ENCODE data around the gene ADAD2.

The ADAD2 gene

GRCh38 chr16:84232969-84233368 is 42.0 kb downstream of the ADAD2 start:
- Mint-ChIP-seq H3K27ac (no peak overlapping the region), H3K4me3 (no peak overlapping the region), H3K4me1 (no peaks in the 10 kb centered on the region), H3K27me3 (peaks cover 13% of the 10 kb centered on the region), H3K9me3 (no peaks in the 10 kb centered on the region), H3K36me3 (no peaks in the 10 kb centered on the region)
- DNase-seq (ENCODE audit: low spot score in 2 of 2) (no peak), ATAC-seq (ENCODE audit: low read depth) (no peak)

GRCh38 chr16:84233748-84234147 is 42.8 kb downstream of the ADAD2 start:
- DNase-seq (ENCODE audit: low spot score in 2 of 2) (no peak), ATAC-seq (ENCODE audit: low read depth) (no peak)
- H3K9me3 Mint-ChIP-seq = no peaks in the 10 kb centered on the region
- no peaks in the 10 kb centered on the region for H3K36me3 Mint-ChIP-seq
- H3K27me3 Mint-ChIP-seq = peaks cover 13% of the 10 kb centered on the region
- H3K27ac Mint-ChIP-seq = no peak overlapping the region
- no peak overlapping the region for H3K4me3 Mint-ChIP-seq
- H3K4me1 Mint-ChIP-seq = no peaks in the 10 kb centered on the region

- Mint-ChIP-seq H3K27me3 (peaks cover 16% of the 10 kb centered on the region), H3K4me3 (no peak overlapping the region), H3K36me3 (no peaks in the 10 kb centered on the region), H3K27ac (no peak overlapping the region), H3K9me3 (no peaks in the 10 kb centered on the region), H3K4me1 (no peaks in the 10 kb centered on the region)
- DNase-seq (ENCODE audit: low spot score in 2 of 2) (no peak), ATAC-seq (ENCODE audit: low read depth) (no peak)
Observed at GRCh38 chr16:84234321-84235241, 43.6 kb downstream of the ADAD2 start.

GRCh38 chr16:84236671-84237070 is 45.7 kb downstream of the ADAD2 start:
- Mint-ChIP-seq H3K9me3 (no peaks in the 10 kb centered on the region), H3K4me1 (no peaks in the 10 kb centered on the region), H3K27ac (no peak overlapping the region), H3K4me3 (no peak overlapping the region), H3K36me3 (no peaks in the 10 kb centered on the region), H3K27me3 (peaks cover 16% of the 10 kb centered on the region)
- no peak for DNase-seq (ENCODE audit: low spot score in 2 of 2)
- no peak for ATAC-seq (ENCODE audit: low read depth)

GRCh38 chr16:84237994-84238750 is 47.2 kb downstream of the ADAD2 start:
- Mint-ChIP-seq H3K9me3 (no peaks in the 10 kb centered on the region), H3K4me3 (no peak overlapping the region), H3K27ac (no peak overlapping the region), H3K36me3 (no peaks in the 10 kb centered on the region), H3K4me1 (no peaks in the 10 kb centered on the region), H3K27me3 (peaks cover 12% of the 10 kb centered on the region)
- ATAC-seq (ENCODE audit: low read depth) = no peak
- DNase-seq (ENCODE audit: low spot score in 2 of 2) = no peak

GRCh38 chr16:84239141-84239769 is 48.3 kb downstream of the ADAD2 start:
- Mint-ChIP-seq H3K27me3 (peaks cover 14% of the 10 kb centered on the region), H3K4me1 (no peaks in the 10 kb centered on the region), H3K4me3 (no peak overlapping the region), H3K9me3 (peaks cover 2% of the 10 kb centered on the region), H3K27ac (no peak overlapping the region), H3K36me3 (no peaks in the 10 kb centered on the region)
- DNase-seq (ENCODE audit: low spot score in 2 of 2) (no peak), ATAC-seq (ENCODE audit: low read depth) (no peak)

- ATAC-seq (ENCODE audit: low read depth) (no peak), DNase-seq (ENCODE audit: low spot score in 2 of 2) (no peak)
- Mint-ChIP-seq H3K9me3 (peaks cover 4% of the 10 kb centered on the region), H3K36me3 (no peaks in the 10 kb centered on the region), H3K4me1 (no peaks in the 10 kb centered on the region), H3K4me3 (no peak within 1 kb of the TSS), H3K27ac (no peak within 1 kb of the TSS), H3K27me3 (peaks cover 17% of the 10 kb centered on the region)
Observed at GRCh38 chr16:84239909-84240308, 49.0 kb downstream of the ADAD2 start, which contains the start of gene KCNG4. TSS of gene KCNG4 (minus strand) at chr16:84240012. CDS start at chr16:84237485, 2,527 bp downstream.

- Mint-ChIP-seq H3K9me3 (peaks cover 4% of the 10 kb centered on the region), H3K27ac (no peak overlapping the region), H3K4me3 (no peak overlapping the region), H3K36me3 (no peaks in the 10 kb centered on the region), H3K4me1 (no peaks in the 10 kb centered on the region), H3K27me3 (peaks cover 17% of the 10 kb centered on the region)
- DNase-seq (ENCODE audit: low spot score in 2 of 2) = no peak
- ATAC-seq (ENCODE audit: low read depth) = no peak
Observed at GRCh38 chr16:84240455-84240854, 49.5 kb downstream of the ADAD2 start.

- H3K27ac Mint-ChIP-seq = no peak overlapping the region
- no peak for DNase-seq (ENCODE audit: low spot score in 2 of 2)
- peaks cover 20% of the 10 kb centered on the region for H3K27me3 Mint-ChIP-seq
- no peaks in the 10 kb centered on the region for H3K4me1 Mint-ChIP-seq
- H3K36me3 Mint-ChIP-seq = no peaks in the 10 kb centered on the region
- peaks cover 4% of the 10 kb centered on the region for H3K9me3 Mint-ChIP-seq
- H3K4me3 Mint-ChIP-seq = no peak overlapping the region
- ATAC-seq (ENCODE audit: low read depth) = no peak
Observed at GRCh38 chr16:84241778-84242177, 50.8 kb downstream of the ADAD2 start.

GRCh38 chr16:84242839-84243238 is 51.9 kb downstream of the ADAD2 start:
- ATAC-seq (ENCODE audit: low read depth) (no peak), DNase-seq (ENCODE audit: low spot score in 2 of 2) (no peak)
- Mint-ChIP-seq H3K4me3 (no peak overlapping the region), H3K27me3 (peaks cover 17% of the 10 kb centered on the region), H3K27ac (no peak overlapping the region), H3K36me3 (no peaks in the 10 kb centered on the region), H3K4me1 (no peaks in the 10 kb centered on the region), H3K9me3 (peaks cover 4% of the 10 kb centered on the region)

- H3K27me3 Mint-ChIP-seq = peaks cover 21% of the 10 kb centered on the region
- DNase-seq (ENCODE audit: low spot score in 2 of 2) = no peak
Observed at GRCh38 chr16:84243732-84244131, 52.8 kb downstream of the ADAD2 start.

GRCh38 chr16:84244728-84245127 is 53.8 kb downstream of the ADAD2 start:
- H3K27me3 Mint-ChIP-seq = peaks cover 17% of the 10 kb centered on the region
- ATAC-seq (ENCODE audit: low read depth) (no peak), DNase-seq (ENCODE audit: low spot score in 2 of 2) (no peak)
- no peak overlapping the region for H3K27ac Mint-ChIP-seq
- H3K9me3 Mint-ChIP-seq = peaks cover 4% of the 10 kb centered on the region
- H3K4me3 Mint-ChIP-seq = no peak overlapping the region
- no peaks in the 10 kb centered on the region for H3K36me3 Mint-ChIP-seq
- H3K4me1 Mint-ChIP-seq = no peaks in the 10 kb centered on the region

More at GRCh38 chr16:84243732-84244131, 52.8 kb downstream of the ADAD2 start:
- peaks cover 4% of the 10 kb centered on the region for H3K9me3 Mint-ChIP-seq
- no peak for ATAC-seq (ENCODE audit: low read depth)
- no peak overlapping the region for H3K4me3 Mint-ChIP-seq
- no peaks in the 10 kb centered on the region for H3K36me3 Mint-ChIP-seq
- H3K4me1 Mint-ChIP-seq = no peaks in the 10 kb centered on the region
- H3K27ac Mint-ChIP-seq = no peak overlapping the region

GRCh38 chr16:84245956-84246678 is 55.2 kb downstream of the ADAD2 start:
- Mint-ChIP-seq H3K9me3 (peaks cover 4% of the 10 kb centered on the region), H3K4me1 (no peaks in the 10 kb centered on the region), H3K4me3 (no peak overlapping the region), H3K27me3 (peaks cover 20% of the 10 kb centered on the region), H3K36me3 (no peaks in the 10 kb centered on the region), H3K27ac (peak overlapping the region; percentile 9)
- ATAC-seq (ENCODE audit: low read depth) (no peak), DNase-seq (ENCODE audit: low spot score in 2 of 2) (no peak)
